Cardiac muscle cell (in vitro differentiated cells and primary cell): ENCODE measurements around the gene ZBTB5. TPM values are rescaled to one million over a fixed set of nuclear protein-coding genes. Genes with fewer than 3 reads are reported as not detected.
A peak's percentile ranks its signal among the peaks of the same experiment; 100 is the strongest.

Source experiments
- DNase-seq, 2 donors: peaks; one replicate each; pipeline versions ENCODE4 v3.0.0 to v3.0.0-alpha.2; 2010 to 2017; ENCODE audit warnings: low read depth in 1 of 2, low spot score in 1 of 2
- H3K27ac ChIP-seq: fragments of 200-600 bp; sonication (generic); 2 replicates; pipeline ENCODE4 v1.5.1; 2016
- H3K27me3 ChIP-seq: fragments of 200-600 bp; sonication (generic); 2 replicates; pipeline ENCODE4 v1.6.0; 2016; ENCODE audit warnings: control low read depth
- H3K36me3 ChIP-seq: fragments of 200-600 bp; sonication (generic); 2 replicates; pipeline ENCODE4 v1.5.1; 2016; ENCODE audit warnings: control low read depth
- H3K4me1 ChIP-seq: fragments of 200-600 bp; sonication (generic); 2 replicates; pipeline ENCODE4 v1.8.1; 2017; ENCODE audit warnings: low read depth, mild to moderate bottlenecking, mixed run types
- H3K4me3 ChIP-seq: fragments of 200-600 bp; sonication (generic); 2 replicates; pipeline ENCODE4 v1.5.1; 2016; ENCODE audit warnings: mild to moderate bottlenecking
- H3K9me3 ChIP-seq: fragments of 200-600 bp; sonication (generic); 2 replicates; pipeline ENCODE4 v1.5.1; 2017; ENCODE audit warnings: low read depth, mild to moderate bottlenecking, control low read depth
- polyA plus RNA-seq: library from polyadenylated mRNA; unstranded; fragments of >200 nt; fragmentation: Nextera tagmentation; extraction: Ambion mirVana; gene quantifications from 2 replicates; pipeline ENCODE4 v1.2.1, GENCODE V29; 2016
- total RNA-seq: library from RNA; depleted of rRNA; stranded (reverse); fragments of >200 nt; gene quantifications from 2 replicates; pipeline ENCODE4 v1.2.3, GENCODE V29; 2016
- TF ChIP-seq, protein P1 (sequence below): IDR thresholded peaks from 2 replicates; pipeline ENCODE4 v1.5.1; 2012; ENCODE audit warnings: low read depth, mild to moderate bottlenecking, low read length

ZBTB5 gene
- total and polyA plus RNA-seq, 2 experiments from 2014 or later = 6.7 to 24.9 TPM

DNA sequence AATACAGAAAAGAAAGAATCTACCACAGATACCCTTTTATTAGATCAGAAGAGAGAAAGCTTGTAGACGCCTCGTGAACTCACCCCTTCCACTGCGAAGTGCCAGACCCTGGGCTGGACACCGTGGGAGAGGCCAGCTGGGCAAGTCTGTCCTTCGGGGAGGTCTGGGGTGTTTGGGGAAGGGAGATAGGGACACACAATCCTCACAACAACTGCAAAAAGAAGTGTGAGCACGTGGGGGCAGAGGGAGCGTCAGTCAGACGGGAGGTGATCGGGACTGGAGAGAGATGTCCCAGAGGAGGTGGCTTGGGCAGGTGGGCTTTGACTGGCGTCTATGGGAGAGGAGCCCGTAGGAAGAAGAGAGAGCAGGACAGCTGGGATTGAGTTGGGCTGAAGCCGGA, 70.0 kb downstream of the ZBTB5 start:
- no peak for DNase-seq
- Histone ChIP-seq H3K4me1 (no peaks in the 10 kb centered on the region), H3K27ac (no peak overlapping the region), H3K36me3 (no peaks in the 10 kb centered on the region), H3K4me3 (no peak overlapping the region), H3K9me3 (no peaks in the 10 kb centered on the region), H3K27me3 (no peaks in the 10 kb centered on the region)
- TF ChIP-seq, protein P1, sequence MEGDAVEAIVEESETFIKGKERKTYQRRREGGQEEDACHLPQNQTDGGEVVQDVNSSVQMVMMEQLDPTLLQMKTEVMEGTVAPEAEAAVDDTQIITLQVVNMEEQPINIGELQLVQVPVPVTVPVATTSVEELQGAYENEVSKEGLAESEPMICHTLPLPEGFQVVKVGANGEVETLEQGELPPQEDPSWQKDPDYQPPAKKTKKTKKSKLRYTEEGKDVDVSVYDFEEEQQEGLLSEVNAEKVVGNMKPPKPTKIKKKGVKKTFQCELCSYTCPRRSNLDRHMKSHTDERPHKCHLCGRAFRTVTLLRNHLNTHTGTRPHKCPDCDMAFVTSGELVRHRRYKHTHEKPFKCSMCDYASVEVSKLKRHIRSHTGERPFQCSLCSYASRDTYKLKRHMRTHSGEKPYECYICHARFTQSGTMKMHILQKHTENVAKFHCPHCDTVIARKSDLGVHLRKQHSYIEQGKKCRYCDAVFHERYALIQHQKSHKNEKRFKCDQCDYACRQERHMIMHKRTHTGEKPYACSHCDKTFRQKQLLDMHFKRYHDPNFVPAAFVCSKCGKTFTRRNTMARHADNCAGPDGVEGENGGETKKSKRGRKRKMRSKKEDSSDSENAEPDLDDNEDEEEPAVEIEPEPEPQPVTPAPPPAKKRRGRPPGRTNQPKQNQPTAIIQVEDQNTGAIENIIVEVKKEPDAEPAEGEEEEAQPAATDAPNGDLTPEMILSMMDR = no peak

DNA sequence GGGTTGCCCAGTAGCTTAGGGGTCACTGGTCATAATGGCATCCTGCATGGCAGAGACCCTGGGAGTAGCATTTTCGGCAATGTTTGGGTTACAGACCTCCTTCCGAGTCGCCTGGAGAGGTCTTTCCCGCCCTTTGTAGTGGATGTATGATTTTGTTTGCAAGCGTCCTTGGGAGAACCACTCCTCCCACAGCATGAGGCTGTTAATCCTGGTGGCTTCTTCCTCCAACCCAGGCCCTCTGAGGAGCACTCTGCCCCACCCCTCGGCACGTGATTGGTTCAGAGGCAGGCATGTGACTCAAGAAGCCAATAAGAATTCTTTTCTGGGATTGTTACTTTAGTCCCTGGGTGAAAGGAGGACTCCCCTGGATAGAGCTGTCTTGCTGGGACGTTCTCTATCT, 73.0 kb downstream of the ZBTB5 start:
- H3K27me3 ChIP-seq = no peaks in the 10 kb centered on the region
- no peak overlapping the region for H3K27ac ChIP-seq
- DNase-seq = no peak
- TF ChIP-seq, protein P1 = no peak
- no peaks in the 10 kb centered on the region for H3K9me3 ChIP-seq
- no peaks in the 10 kb centered on the region for H3K36me3 ChIP-seq
- no peak overlapping the region for H3K4me3 ChIP-seq
- no peaks in the 10 kb centered on the region for H3K4me1 ChIP-seq

DNA sequence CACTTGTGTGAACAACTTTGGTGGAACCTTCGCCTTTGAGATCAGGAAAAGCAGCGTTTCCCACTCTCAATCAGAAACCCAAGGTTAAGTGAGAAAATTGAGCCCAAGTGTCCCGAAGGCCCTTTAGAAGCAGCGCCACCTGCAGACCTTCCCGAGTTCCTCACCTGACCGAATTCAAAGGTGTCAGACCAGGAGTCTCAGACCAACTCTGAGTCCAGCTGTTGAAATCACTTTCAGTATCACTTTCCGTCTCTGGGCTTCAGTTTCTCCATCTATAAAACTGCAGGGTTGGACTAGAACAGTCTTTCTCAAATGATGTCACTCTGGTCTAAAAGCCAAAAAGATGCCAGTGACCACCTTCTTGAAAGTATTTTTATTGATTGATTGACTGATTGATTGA, 74.5 kb downstream of the ZBTB5 start:
- Histone ChIP-seq H3K27ac (no peak overlapping the region), H3K4me3 (no peak overlapping the region), H3K9me3 (no peaks in the 10 kb centered on the region), H3K4me1 (no peaks in the 10 kb centered on the region), H3K27me3 (no peaks in the 10 kb centered on the region), H3K36me3 (no peaks in the 10 kb centered on the region)
- DNase-seq = peak; percentile 22 to 66
- TF ChIP-seq, protein P1 = peak; percentile 28

Other genes starting within 250 kb of the ZBTB5 start
- 335 and 376 TPM in 2 replicates for gene GRHPR, start 42.8 kb downstream of the ZBTB5 start, total RNA-seq
- 252 and 280 TPM in 2 replicates for gene GRHPR, start 42.8 kb downstream of the ZBTB5 start, polyA plus RNA-seq
- gene POLR1E, start 20.5 kb upstream of the ZBTB5 start, total RNA-seq = 15.1 and 18.2 TPM in 2 replicates
- 7.6 and 7.8 TPM in 2 replicates for gene POLR1E, start 20.5 kb upstream of the ZBTB5 start, polyA plus RNA-seq
- 19.8 and 25.6 TPM in 2 replicates for gene FBXO10, start 110.9 kb upstream of the ZBTB5 start, total RNA-seq
- gene FBXO10, start 110.9 kb upstream of the ZBTB5 start, polyA plus RNA-seq = 10.6 and 13.4 TPM in 2 replicates
- gene TOMM5, start 127.1 kb upstream of the ZBTB5 start, total RNA-seq = 63.3 and 137 TPM in 2 replicates
- gene TOMM5, start 127.1 kb upstream of the ZBTB5 start, polyA plus RNA-seq = 208 and 264 TPM in 2 replicates
- gene FRMPD1, start 185.5 kb upstream of the ZBTB5 start, total RNA-seq = 0.15 and 1.5 TPM in 2 replicates
- gene FRMPD1, start 185.5 kb upstream of the ZBTB5 start, polyA plus RNA-seq = 0.32 TPM in 1 of 2 replicates, not detected in the other